Spleen (tissue), 7 donors: ENCODE data around the gene AMOT.

ENCODE experiments used
- CTCF ChIP-seq, 11 experiments: fragments of 200-600 bp in 7 of 11; fragments of 450-650 bp in 4 of 11; sonication (generic) in 4 of 11; IDR thresholded peaks in 8 of 11; conservative IDR thresholded peaks in 3 of 11; 1 replicate in 7 of 11; 2 replicates in 4 of 11; pipeline versions ENCODE4 v1.4.0 to v1.8.0; 2016 to 2021; ENCODE audit warnings: antibody characterized with exemption in 11 of 11, inconsistent platforms in 4 of 11, mild to moderate bottlenecking in 1 of 11
- POLR2AphosphoS5 ChIP-seq, 3 donors: sonication (generic); formaldehyde crosslinking; IDR thresholded peaks; one replicate each; pipeline ENCODE4 v1.5.1; 2017; ENCODE audit warnings: antibody characterized with exemption in 3 of 3
- donor health status: DM: no; HTN: no; CAD: no; lungs with moderate emphysema.
- donor health status: DM: no; HTN: no; CAD: no.
- donor health status: DM: no; HTN: no; CAD: no.

- TF ChIP-seq CTCF (IDR thresholded peaks at IDR 0.05 in 8 of 11, conservative IDR thresholded peaks at IDR 0.05 in 3 of 11) (no peak), POLR2AphosphoS5 (IDR thresholded peaks at IDR 0.05) (no peak)
Measured at GRCh38 chrX:112746812-112747595, 93.6 kb downstream of the AMOT start.
